Measurements from ENCODE around the gene GBP7.
"Not testable (repeated sequence)": the region's sequence is repeated elsewhere in the genome, so short reads cannot be mapped to it uniquely, and the experiment has no call there.

GBP7 gene

GRCh38 chr1:89175601-89176256 is at the start of gene GBP7:
GBP7 (minus strand) TSS chr1:89176003; CDS start chr1:89171935, 4,068 bp downstream.
- DNase-seq (ENCODE audit: low read depth in 2 of 2) = no peak

- DNase-seq (ENCODE audit: low read depth in 2 of 2) = no peak
Measured at GRCh38 chr1:89221341-89221740, 45.5 kb upstream of the GBP7 start.

- DNase-seq (ENCODE audit: low read depth in 2 of 2) = not testable (repeated sequence)
Measured at GRCh38 chr1:89219851-89220250, 44.0 kb upstream of the GBP7 start.

- not testable (repeated sequence) for DNase-seq (ENCODE audit: low read depth in 2 of 2)
Measured at GRCh38 chr1:89218941-89219340, 43.1 kb upstream of the GBP7 start.

GRCh38 chr1:89213347-89213746 is 37.5 kb upstream of the GBP7 start:
- no peak for DNase-seq (ENCODE audit: low read depth in 2 of 2)

- no peak for DNase-seq (ENCODE audit: low read depth in 2 of 2)
Measured at GRCh38 chr1:89211035-89211634, 35.3 kb upstream of the GBP7 start.

GRCh38 chr1:89206373-89206772 is 30.6 kb upstream of the GBP7 start:
- DNase-seq (ENCODE audit: low read depth in 2 of 2) = no peak

- no peak for DNase-seq (ENCODE audit: low read depth in 2 of 2)
Measured at GRCh38 chr1:89203166-89203565, 27.4 kb upstream of the GBP7 start.

GRCh38 chr1:89201106-89201794 is 25.4 kb upstream of the GBP7 start:
- no peak for DNase-seq (ENCODE audit: low read depth in 2 of 2)

GRCh38 chr1:89200663-89201062 is 24.9 kb upstream of the GBP7 start:
- no peak for DNase-seq (ENCODE audit: low read depth in 2 of 2)

- DNase-seq (ENCODE audit: low read depth in 2 of 2) = no peak
Measured at GRCh38 chr1:89199525-89200031, 23.8 kb upstream of the GBP7 start.

- DNase-seq (ENCODE audit: low read depth in 2 of 2) = peak; percentile 20 to 29
Measured at GRCh38 chr1:89198491-89199072, 22.8 kb upstream of the GBP7 start, which contains the start of gene GBP4. GBP4 (minus strand) TSS chr1:89198942; CDS start chr1:89198834, 108 bp downstream.

- no peak for DNase-seq (ENCODE audit: low read depth in 2 of 2)
Measured at GRCh38 chr1:89198081-89198480, 22.3 kb upstream of the GBP7 start.

- DNase-seq (ENCODE audit: low read depth in 2 of 2) = no peak
Measured at GRCh38 chr1:89195476-89195875, 19.7 kb upstream of the GBP7 start.

- DNase-seq (ENCODE audit: low read depth in 2 of 2) = no peak
Measured at GRCh38 chr1:89191314-89191713, 15.5 kb upstream of the GBP7 start.

GRCh38 chr1:89190017-89190416 is 14.2 kb upstream of the GBP7 start:
- DNase-seq (ENCODE audit: low read depth in 2 of 2) = no peak

- DNase-seq (ENCODE audit: low read depth in 2 of 2) = no peak
Measured at GRCh38 chr1:89179343-89179742, 3.5 kb upstream of the GBP7 start.

GRCh38 chr1:89176971-89177370 is 1.2 kb upstream of the GBP7 start:
- DNase-seq (ENCODE audit: low read depth in 2 of 2) = no peak

- no peak for DNase-seq (ENCODE audit: low read depth in 2 of 2)
Measured at GRCh38 chr1:89174491-89174890, 1.3 kb downstream of the GBP7 start.

GRCh38 chr1:89172468-89173143 is 3.2 kb downstream of the GBP7 start:
- DNase-seq (ENCODE audit: low read depth in 2 of 2) = no peak

GRCh38 chr1:89171067-89171438 is 4.8 kb downstream of the GBP7 start:
- no peak for DNase-seq (ENCODE audit: low read depth in 2 of 2)
